Measurements from ENCODE around the gene ZBTB25. TPM values are rescaled to one million over a fixed set of nuclear protein-coding genes. Genes with fewer than 3 reads are reported as not detected.
"Not testable (repeated sequence)": the region's sequence is repeated elsewhere in the genome, so short reads cannot be mapped to it uniquely, and the experiment has no call there.

The ZBTB25 gene
- total RNA-seq, 1 donor from 2014 or later = 15.2 TPM

- ATAC-seq (ENCODE audit: poor library complexity) (no peak), DNase-seq (no peak)
- intact Hi-C loops (cut with DNase I) = no loop called here
Observed at GRCh38 chr14:64518229-64518628, 14.6 kb upstream of the ZBTB25 start.

DNA sequence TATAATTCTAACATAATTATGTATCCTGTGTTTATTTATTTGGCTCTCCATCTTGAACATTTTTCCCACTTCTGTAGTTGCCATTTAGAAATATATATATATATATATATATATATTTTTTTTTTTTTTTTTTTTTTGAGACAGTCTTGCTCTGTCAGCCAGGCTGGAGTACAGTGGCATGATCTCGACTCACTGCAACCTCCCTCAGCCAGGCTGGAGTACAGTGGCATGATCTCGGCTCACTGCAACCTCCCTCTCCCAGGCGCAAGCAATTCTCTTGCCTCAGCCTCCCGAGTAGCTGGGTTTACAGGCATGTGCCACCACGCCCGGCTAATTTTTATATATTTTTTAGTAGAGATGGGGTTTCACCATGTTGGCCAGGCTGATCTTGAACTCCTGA is 14.0 kb upstream of the ZBTB25 start:
- DNase-seq; ATAC-seq (ENCODE audit: poor library complexity); intact Hi-C loops (cut with DNase I): not testable (repeated sequence)

DNA sequence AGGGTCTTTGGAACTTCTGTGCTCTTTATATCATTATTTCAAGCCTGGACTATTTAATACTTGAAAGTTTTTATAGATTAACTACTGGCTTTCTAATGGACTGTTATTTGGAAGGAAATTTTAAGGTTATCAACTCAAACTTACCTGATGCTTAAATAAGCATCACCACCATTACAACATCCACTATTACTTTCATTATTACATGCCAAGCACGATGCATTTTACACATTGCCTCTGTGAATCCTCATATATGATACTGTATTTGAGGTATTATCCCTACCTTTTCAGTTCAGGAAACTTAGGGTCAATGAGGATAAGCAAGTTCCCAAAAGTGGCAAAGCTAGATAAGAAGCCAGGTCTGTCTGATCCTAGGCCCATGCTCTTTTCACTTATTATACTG is 13.3 kb upstream of the ZBTB25 start:
- ATAC-seq (ENCODE audit: poor library complexity) (no peak), DNase-seq (no peak)
- intact Hi-C loops (cut with DNase I) = no loop called here

DNA sequence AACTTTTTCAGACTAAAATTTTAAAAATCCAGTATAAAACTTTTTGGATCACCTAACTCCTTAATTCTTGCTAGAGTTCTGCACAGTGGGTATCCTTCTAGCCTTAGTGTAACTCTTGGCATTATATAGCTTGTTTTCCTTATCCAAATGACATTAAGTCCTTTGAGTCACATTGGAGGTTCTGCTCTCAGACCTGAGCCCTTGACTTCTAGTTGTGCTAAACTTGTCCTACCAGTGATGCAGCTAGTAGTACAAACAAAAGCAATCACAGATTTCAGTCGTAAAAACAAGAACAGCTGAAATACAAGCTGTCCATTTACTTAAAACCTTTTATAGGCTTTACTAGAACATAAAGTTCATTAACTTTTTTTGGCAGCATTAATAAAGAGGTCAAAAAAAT is 11.4 kb upstream of the ZBTB25 start:
- peak; percentile 31 for ATAC-seq (ENCODE audit: poor library complexity)
- no peak for DNase-seq
- intact Hi-C loops (cut with DNase I) = no loop called here

GRCh38 chr14:64513271-64513670 is 9.6 kb upstream of the ZBTB25 start:
- ATAC-seq (ENCODE audit: poor library complexity) (no peak), DNase-seq (no peak)
- intact Hi-C loops (cut with DNase I) = no loop called here

- intact Hi-C loops (cut with DNase I) = no loop called here
- ATAC-seq (ENCODE audit: poor library complexity) (peak; percentile 68), DNase-seq (no peak)
Observed at GRCh38 chr14:64510825-64511671, 7.4 kb upstream of the ZBTB25 start.

DNA sequence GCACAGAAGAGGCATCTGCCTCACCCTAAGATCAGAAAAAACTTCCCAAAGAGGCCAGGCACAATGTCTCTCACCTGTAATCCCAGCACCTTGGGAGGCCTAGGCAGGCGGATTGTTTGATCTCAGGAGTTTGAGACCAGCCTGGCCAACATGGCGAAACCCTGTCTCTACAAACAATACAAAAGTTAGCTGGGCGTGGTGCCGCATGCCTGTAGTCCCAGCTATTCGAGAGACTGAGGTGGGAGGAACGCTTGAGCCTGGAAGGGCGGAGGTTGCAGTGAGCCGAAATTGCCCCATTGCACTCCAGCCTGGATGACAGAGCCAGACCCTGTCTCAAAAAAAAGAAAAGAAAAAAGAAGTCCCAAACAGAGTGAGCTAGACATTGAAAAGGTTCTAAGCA is 5.4 kb upstream of the ZBTB25 start:
- DNase-seq (no peak), ATAC-seq (ENCODE audit: poor library complexity) (no peak)
- intact Hi-C loops (cut with DNase I) = no loop called here

DNA sequence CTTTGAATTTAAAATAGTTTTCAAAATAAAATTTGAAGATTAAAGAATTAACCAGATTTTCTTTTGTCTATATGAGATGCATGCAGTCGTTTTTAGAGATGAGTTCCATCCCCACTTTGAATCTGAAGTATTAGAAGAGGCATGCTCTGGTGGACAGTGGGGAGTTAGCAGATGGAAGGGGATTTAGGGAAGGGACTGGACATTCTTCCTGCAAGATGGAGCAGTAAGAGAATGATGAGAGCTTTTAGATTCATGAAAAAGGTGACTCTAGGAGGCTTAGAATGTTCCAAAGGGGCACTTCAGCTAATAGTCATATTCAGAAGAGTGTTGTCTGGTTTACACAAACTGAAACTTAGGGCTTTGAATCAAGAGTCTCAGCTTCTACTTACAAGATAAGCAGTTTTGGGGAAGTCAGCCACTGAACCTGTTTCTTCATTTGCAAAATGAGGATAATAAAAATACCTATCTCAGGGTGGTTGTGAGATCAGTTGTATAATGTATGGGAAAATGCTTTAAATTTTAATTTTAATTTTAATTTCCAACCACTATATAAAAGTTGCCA is 4.7 kb upstream of the ZBTB25 start:
- DNase-seq = no peak
- intact Hi-C loops (cut with DNase I) = no loop called here
- ATAC-seq (ENCODE audit: poor library complexity) = no peak

GRCh38 chr14:64507376-64508156 is 3.9 kb upstream of the ZBTB25 start:
- intact Hi-C loops (cut with DNase I) = no loop called here
- DNase-seq = no peak
- ATAC-seq (ENCODE audit: poor library complexity) = no peak

DNA sequence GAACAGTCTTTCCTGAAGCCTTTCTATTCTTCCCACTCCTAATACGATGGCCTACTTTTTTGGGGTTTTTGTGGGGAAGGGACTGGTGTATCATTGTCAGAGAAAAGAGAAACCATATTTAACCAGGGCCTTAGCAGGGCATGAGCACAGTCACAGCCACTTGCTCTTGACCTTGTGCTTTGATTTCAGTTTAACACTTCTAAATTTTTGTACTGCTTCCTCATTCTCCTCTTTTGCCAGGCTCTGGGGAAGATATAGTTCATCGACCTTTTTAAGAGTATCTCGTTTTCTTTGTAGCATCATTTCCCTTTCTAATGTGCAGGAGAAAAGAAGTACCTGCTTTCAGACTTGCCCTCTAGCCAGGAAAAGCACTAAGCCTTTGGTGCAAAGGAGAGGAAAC is 3.1 kb upstream of the ZBTB25 start:
- intact Hi-C loops (cut with DNase I) = no loop called here
- no peak for DNase-seq
- no peak for ATAC-seq (ENCODE audit: poor library complexity)

GRCh38 chr14:64504897-64505794 is 1.5 kb upstream of the ZBTB25 start:
- intact Hi-C loops (cut with DNase I) = no loop called here
- DNase-seq (peak; percentile 95), ATAC-seq (ENCODE audit: poor library complexity) (peak; percentile 63)

- intact Hi-C loops (cut with DNase I) = no loop called here
- peak; percentile 93 for DNase-seq
- peak; percentile 69 for ATAC-seq (ENCODE audit: poor library complexity)
Observed at GRCh38 chr14:64504310-64504896, 765 bp upstream of the ZBTB25 start, which contains the start of gene ZBTB1. ZBTB1 (plus strand) TSS chr14:64504770; CDS start chr14:64521505, 16,735 bp downstream.

GRCh38 chr14:64502887-64503433 is 678 bp downstream of the ZBTB25 start:
- peak; percentile 0 for ATAC-seq (ENCODE audit: poor library complexity)
- DNase-seq = no peak
- intact Hi-C loops (cut with DNase I) = no loop called here

- DNase-seq (no peak), ATAC-seq (ENCODE audit: poor library complexity) (no peak)
- intact Hi-C loops (cut with DNase I) = no loop called here
Observed at GRCh38 chr14:64502456-64502855, 1.2 kb downstream of the ZBTB25 start.

GRCh38 chr14:64501411-64502171 is 2.0 kb downstream of the ZBTB25 start:
- intact Hi-C loops (cut with DNase I) = no loop called here
- peak; percentile 70 for DNase-seq
- peak; percentile 19 for ATAC-seq (ENCODE audit: poor library complexity)

DNA sequence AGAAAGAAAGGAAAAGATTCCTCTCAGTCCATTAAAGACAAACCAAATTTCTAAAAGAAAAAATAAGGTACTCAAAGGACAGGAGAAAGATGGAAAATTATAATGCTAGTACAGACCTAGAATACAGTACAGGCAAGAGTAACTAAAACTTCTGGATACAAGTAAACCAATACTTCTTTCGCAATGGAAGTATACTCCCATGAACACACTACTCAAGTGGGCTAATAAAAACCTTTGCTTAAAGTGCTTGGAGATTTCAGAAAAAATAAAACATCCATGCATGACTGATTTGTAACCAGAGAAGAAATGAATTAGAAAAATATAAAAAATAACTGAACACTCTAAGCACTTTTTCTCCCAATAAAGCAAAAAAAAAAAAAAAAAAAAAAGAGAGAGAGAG is 3.5 kb downstream of the ZBTB25 start:
- DNase-seq (no peak), ATAC-seq (ENCODE audit: poor library complexity) (no peak)
- intact Hi-C loops (cut with DNase I) = no loop called here

- DNase-seq (no peak), ATAC-seq (ENCODE audit: poor library complexity) (no peak)
- intact Hi-C loops (cut with DNase I) = no loop called here
Observed at GRCh38 chr14:64496764-64497163, 6.9 kb downstream of the ZBTB25 start.

Measured in Right ventricle myocardium superior (tissue), 1 donor.